Activated CD4-positive, alpha-beta T cell treated with anti-CD3 and anti-CD28 coated beads, Interleukin-2, amount 50 U/mL, for 4 hours (primary cell): ENCODE measurements around the gene LPP.

Source experiments
- DNase-seq, 2 experiments: peaks; one replicate each; pipeline ENCODE4 v3.0.0-alpha.2; 2020

LPP gene

DNA sequence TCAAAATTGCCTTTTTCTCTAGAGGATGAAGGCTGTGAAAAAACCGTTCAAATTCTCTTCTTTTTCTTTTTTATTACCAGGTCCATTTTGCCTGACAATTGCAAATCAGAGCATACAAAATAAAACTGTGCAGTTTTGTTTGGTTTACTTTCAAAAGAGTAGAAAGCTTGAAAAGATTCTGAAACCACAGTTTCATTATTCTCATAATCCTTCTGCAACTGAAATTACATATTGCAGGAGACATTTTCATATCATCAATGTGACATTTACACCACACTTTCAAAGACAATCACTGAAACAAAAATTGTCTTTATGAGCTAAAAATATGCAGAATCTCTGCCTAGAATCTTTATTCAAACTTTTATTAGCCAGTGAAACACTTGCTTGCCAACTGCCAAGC, 721.5 kb downstream of the LPP start:
- DNase-seq: no peak

DNA sequence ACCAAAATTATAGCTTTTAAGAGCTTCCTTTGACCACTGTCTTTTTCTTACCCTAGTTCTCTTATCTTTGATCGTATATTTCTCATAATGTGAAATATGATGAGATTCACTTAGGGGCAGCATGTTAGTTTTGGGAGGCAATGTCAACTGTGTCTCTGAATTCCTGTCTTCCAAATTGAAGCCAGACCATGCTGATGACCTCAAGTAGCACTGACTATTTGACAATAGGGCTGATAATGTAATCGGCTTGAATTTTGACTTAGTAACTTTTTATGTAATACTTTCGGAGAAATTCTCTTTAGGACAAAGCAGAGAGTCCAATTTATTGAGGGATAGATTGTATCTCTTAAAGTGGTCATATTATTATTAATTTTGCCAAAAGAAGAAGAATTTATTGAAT, 722.4 kb downstream of the LPP start:
- no peak for DNase-seq

DNA sequence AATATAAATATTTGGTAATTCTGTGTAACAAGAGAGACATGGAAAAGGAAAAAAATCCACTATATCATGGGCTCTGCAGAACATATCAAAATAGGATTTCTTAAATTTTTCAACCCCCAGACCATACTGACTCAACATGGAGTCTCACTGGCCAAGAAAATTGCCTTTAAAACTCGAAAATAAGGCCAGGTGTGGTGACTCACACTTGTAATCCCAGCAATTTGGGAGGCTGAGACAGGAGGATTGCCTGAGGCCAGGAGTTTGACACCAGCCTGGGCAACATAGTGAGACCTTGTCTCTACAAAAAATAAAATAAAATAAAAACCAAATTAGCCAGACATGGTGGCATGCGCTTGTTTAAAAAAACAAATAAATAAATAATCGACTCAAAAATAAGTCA, 723.4 kb downstream of the LPP start:
- no peak for DNase-seq

DNA sequence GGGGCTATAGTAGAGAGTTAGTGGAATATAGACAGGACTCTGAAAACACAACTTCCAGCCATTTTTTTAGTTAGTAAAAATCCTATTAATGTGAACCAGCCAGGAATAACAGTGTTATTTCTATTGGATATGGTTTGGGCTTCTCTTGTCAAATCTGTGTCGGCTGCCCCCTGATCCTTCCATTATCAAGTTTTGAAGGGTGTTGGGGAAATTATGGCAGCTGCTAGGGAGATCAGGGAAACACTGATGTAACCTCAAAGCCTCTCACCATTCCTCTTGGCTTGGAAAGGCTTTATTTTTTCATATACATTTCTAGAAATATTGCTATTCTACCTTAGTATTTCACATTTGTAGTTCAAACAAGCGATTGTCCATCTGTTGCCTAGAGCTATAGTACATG, 724.1 kb downstream of the LPP start:
- no peak for DNase-seq

DNA sequence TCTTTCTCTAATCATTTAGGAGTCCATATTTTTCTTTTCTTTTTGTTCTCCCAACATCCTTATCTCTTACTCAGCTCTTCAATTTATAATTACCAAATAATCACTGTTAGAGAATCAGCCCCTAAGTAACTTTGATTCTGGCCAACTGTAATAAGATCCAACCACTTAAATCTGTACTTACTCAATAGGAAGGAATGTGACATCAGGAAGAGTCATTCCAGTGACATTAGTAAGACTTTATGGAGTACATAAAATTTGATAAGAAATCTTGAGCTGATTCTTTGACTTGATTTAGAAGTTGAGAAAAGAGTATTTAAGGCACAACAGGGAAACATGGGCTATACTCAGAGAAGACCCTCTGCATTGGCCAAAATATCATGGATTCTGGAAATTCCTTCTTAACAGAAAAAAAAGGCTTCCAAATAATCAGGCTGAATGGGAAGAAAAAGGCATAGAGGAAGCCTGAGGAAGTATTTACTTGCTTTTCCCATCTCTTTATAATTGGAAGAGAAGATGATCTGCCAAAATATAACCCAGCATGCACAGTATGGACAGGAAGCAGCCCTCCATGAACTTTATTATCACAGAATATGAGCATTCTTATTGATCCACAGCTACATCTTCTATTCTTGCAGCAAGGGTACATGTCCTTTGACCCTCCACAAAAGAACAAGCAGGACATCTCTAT, 728.1 kb downstream of the LPP start:
- no peak for DNase-seq

DNA sequence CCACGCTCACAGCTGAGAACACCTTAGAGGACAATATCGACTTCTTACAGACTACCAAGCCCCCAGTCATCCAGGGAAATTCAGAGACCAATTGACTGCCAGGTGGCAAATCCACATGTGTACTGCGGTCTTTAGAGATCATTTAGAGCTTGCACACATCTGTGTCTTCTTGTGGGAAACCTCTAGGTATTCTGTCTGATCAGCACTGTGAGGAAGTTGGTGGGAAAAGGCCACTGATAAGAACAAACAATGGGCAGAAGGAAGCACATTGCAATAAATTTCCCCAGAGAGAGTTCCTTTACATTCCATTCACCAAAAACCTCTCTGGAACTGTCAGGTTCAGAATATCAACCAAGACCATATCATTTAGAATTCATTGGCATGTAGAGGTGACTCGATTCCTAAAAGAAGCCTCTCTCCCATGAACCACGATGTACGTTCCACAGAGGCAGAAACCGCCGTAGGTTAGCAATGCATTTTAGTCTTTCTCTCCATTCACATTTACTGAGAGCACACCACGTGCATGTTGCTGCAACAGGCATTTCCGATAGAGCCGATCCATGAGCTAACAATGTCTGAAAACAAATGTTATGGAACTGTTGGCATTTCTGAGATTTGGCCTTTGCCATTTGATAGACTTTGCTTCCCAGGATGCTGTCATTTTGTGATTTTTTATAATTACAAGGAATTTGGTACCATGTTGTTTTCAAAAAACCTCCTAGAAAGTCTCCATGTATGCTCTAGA, 730.5 kb downstream of the LPP start:
- DNase-seq: no peak

DNA sequence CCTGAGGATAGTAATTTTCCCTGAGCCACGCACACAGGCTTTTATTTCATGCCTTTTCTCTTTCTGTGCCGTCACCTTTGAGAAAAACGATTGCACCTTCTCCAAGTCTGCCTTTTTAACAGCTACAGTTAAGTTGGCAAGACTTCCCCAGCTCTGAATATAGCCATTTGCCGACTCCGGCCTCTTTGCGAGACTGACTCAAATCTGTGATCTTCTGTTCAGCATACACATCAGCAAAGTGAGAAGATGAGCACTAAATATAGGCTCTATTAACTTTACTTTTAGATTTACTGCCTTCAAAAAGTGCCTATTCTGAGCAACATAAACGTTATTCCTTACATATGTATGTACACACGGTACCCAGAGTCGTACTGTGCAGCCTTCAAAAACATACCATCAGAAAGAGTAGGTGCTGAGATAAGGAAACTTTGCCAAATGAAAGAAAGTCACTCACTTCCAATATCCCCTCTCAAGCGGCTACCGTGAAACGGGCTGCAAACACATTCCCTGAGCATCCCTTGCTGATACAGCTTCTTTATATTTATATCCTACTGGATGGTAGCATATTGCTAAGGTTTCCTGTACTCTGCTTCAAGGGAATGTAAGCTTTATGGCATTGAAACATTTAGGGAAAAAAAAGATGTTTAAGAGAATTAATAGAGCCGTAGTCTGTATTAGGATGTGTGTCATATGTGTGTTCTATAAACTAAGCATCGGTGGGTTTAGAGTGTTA, 734.5 kb downstream of the LPP start:
- DNase-seq: no peak

DNA sequence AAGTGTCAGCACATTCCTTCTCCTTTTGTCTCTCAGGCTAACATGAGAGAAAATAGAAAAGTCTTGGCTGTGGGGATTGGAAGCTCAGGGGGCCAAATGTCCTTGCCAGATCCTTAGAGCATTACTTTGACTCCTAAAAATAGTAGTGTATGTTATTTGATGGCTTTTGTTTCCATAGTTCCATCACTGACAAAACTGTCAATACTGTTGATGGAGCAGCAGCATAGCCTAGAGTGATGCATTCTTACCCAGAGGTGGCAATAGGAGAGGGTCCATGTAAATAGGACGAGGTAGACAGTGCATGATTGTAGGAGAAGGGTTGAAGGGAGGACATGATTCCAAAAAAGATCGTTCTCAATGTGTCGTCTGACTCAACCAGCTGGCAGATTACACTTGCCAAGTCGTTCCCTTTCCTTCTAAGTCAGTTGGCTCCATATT, 735.1 kb downstream of the LPP start:
- no peak for DNase-seq

DNA sequence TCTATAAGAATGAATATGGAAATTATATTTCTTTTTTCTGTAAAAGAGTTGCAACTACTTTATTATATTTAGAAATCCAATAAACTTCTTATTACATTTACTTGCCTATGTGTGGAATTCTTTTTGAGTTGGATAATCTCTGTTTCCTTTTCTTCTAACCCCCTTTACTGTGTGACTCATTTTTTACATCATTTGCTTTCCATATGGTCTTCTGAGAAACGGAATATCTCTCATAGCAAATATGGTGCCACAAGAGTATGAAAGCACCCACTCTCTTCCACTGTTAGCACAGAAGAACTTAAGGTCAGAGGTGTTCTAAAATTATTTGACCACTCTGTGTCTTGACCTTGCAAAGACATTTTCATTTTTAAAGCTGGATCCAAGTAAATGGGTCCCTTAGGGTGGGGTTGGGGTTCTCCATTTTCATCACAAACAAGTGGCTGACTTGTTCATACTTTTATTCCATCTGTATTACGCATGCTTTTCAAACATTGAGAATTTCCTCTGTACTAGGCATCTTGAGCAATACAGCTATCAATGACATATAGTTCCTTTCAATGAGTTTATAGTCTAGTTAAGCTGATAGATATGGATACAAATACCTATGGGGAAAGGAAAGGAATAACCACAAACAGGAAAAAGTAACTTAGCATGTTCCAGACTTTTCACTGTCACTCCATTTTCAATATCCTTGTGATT, 736.8 kb downstream of the LPP start:
- DNase-seq: no peak

DNA sequence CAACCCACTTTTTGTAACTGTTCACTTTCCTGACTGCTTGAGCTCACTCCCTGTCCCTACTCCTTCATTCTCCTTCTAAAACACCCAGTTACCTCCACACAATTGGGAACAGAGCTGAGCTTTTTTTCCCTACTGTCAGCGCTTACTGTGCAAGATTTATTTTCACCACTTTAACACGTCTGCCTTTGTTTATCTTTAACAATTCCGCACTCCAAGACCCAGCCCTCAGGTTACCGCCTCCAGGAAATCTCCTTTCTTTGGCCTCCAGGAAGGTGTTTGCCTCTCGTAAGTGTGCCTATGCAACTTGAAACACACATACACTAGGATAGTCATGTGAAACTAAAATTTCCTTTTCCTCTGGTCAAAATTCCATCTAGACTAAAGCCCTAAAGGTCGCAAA, 745.9 kb downstream of the LPP start:
- DNase-seq: no peak

DNA sequence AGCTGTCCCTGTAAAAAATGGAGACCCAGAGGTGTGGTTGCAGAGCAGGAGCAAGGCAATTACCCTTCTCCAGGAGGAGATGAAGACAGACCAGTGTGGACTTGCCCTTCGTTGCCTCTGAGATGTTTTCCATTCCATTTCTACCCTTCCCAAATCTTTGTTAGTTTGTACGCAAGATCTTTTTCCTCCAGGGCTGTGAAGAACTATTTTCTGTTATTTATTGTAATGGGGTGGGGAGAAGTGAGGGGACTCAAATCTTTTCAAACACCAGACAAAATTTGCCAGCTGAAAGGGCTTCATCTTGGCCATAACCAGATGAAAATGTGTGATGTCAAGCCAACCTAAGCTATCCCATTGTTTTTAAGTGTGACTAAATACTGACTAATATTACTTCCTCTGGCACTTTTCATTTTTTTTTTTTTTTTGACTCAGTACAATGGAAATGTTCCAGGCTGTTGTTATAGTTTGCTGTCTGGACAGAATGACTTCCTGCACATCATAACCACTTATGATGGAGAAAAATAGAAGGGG, 746.5 kb downstream of the LPP start:
- DNase-seq: no peak

DNA sequence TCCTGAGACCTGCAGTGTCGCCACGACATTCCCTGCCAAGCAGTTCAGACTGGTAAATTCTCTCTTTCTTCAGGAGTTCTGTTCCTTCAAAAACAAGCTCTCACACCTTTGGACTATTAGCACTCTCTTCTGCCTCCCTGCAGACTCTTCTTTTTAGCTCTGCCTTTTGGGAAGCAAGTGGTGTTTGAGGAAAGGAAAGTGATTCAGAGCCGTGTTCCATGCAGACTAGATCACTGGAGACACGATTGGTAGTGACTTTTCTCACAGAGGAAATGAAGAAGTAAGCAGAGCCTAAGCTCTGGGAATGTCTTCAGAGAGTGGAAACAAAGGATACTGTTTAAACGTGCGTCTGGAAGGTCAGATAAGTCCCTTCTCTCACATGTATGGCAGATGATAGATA, 747.2 kb downstream of the LPP start:
- no peak for DNase-seq

DNA sequence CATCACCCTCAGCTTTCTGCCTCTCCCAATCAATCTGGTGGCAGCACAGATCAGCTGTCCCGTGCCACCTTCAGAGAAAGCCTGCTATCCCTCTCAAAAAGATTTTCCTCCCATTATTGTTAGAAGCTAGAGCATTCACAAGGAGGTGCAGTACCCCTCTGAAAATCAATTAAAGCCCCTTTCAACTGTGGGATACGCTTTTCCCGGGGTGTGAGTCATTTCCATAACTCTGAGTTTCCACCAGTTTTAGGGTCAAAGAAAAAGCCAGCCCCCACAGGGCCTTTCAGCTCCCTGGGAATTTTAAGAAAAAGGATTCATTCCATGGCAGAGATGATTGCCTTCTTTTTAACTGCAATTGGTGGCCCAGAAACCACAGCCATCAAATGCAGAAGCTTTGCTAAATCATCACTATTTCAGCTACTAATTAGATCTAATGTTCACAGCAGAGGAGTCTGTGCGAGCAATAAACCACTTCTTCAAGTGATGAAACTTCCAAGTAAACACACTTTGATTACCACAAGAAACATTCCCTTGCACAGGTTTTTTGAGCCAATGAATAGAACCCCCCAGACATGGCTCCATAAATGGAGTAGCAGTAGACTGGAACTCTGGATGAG, 747.8 kb downstream of the LPP start:
- DNase-seq: no peak

DNA sequence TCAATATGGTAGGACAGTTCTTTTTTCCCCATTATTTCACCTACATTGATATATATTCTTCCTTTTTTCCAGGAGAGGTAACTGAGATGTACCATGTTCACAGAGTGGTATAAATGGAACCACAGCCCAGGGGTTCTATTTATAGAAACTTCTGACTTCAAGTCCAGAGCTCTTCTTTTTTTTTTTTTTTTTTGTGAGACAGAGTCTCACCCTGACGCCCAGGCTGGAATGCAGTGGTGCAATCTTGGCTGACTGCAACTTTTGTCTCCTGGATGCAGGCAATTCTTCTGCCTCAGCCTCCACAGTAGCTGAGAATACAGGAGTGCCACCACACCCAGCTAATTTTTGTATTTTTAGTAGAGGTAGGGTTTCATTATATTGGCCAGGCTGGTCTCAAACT, 750.7 kb downstream of the LPP start:
- no peak for DNase-seq

DNA sequence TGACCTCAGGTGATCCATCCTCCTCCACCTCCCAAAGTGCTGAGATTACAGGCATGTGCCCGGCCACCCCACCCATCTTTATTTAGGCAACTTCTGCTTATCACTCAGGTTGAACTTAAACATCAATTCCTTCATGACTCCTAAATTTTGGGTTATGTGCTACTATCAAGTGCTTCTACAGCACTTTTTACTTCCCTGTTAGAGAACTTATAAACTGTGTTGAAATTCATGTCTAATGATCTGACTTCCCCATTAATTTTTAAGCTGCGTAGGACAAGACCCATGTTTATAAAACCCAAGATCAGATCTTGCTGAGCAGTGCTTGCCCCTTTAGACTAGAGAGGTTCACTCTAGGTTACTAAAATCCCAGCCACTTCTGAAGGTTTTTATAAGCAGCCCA, 751.6 kb downstream of the LPP start:
- DNase-seq: no peak

DNA sequence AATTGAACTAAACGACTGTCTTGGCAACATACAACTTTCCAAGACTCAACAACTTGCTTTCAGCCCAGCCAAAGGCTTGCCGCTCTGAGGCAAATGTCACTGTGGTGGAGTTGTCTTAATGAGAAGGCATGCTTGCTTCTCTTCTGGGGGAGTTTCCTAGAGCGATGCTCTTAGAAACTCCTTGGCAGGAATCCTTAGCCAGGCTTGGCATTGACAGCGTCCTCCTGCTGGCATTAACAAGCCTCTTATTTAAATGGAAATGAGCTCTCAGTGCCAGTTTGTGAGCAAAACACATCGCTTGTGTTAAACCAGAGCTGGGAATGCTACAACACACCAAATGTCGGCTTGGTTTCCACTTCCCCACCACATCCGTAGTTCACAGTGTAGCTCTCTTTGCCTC, 752.3 kb downstream of the LPP start:
- no peak for DNase-seq

DNA sequence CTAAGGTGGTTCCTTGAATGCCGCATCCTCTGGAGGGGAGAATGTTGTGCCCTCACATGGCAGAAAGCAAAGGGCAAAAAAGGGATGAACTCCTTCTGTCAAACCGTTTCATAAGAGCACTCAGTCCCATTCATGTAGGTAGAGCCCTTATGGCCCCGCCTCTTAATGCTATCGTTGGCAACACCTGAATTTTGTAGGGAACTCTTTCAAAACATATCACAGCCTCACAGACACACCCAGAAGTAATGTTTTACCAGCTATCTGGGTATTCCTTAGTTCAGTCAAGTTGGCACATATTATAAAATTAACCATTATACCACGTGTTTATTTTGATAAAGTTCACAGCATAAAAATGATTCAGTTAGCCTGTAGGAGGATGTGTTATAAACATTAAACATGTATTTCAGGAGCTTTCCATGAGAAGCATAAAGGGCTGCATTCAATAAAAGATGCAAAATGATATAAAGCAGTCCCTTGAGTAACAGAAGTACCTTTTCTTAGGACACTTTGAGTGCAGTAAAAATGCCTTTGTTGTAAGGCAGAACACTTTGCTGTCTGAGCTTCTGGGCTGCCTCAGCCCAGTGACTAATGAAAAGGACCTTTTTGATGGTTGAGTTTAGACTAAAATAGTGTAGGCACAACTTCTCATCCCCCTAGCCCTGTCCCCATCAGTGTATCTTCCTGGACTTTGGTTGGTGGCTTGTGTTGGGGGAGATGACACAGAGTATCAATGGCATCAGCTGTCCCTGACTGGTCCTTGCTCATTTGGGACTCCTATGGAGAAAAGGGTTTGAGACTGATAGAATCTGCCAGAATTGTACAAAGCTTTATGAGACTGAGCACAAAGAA, 754.3 kb downstream of the LPP start:
- DNase-seq: no peak

DNA sequence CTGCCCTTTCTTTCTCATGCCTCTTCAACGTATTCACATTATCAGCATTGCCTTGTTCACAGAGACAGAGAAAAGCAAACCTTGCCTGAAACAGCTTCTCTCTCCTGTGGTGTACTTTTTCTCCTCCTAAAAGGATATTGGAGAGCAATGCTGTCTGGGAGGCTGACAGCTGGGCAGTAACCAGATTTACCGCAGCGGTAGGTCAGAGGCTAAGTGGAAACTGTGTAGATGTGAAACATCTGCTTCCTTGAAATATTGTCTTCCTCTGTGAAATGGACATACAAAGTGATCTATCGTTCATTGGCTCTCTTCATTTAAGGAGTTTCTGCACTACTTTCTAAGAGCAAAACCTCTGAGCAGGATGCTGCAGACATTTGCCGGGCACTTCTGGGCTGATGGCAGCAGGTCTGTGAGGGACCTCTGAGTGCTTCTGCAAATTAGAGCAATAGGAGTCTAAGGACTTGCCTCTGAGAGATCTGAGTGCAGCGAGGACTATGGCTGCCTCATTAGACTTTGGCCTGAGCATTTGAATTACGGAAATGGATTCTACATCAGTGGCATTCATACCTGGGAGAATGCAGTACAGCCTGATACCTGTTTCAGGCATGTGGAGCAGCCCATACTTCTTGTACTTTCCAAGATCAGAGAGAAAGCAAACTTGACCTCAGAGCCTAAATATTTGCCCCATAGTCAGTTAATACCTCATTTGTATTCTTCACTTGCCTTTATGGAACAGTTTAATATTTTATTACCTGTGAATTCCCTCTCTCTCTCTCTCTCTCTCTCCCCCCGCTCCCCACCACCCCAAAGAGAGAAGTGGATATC, 757.3 kb downstream of the LPP start:
- no peak for DNase-seq

DNA sequence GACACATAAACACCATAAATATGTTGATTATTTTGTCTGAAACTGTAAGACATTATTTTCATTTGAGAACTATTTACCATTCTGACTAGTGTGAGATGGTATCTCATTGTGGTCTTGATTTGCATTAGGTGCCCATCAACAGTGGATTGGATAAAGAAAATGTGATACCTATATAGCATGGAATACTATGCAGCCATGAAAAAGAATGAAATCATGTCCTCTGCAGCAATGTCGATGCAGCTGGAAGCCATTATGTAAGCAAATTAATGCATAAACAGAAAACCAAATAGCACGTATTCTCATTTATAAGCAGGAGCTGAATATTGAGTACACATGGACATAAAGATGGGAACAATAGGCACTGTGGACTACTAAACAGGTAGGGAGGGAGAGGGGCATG, 759.1 kb downstream of the LPP start:
- DNase-seq: no peak

DNA sequence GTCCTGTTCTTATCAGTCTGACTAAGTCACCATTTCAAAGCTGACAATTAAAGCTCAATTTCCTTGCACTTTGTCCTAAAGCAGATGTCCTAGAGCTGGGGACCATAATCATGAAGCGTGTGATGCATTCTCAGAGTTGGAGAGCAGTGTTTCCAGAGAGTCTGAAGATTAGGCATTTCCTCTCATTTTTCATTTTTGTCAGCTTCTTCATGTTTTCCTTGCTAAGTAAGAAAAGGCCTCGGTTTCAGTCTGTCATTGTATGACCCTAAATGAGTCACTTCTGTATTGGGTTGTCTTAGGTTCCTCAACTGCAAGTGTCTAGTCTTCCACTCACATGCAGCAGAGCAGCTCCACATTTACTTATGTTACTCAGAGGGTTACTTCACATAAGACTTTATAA, 760.6 kb downstream of the LPP start:
- DNase-seq: no peak

DNA sequence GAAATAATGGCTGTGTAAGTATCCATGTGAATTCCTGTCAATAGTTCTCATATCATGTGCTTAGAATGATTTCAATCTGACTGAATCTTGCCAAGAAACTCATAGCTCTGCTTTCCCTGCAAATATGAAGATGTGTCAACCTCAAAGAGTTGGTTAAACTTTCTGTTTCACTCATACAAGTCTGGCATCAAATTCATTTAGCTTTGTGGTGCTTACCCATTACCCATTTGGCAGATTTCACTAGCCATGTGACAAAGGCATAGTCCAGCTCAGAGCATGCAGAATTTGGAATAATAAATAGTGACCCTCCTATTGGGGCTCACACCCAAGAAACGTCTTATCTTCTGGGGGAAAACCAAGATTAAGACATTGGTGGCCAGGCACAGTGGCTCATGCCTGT, 761.2 kb downstream of the LPP start:
- DNase-seq: no peak
